ENCODE results near the gene DBX1.
"Not testable (repeated sequence)": the region's sequence is repeated elsewhere in the genome, so short reads cannot be mapped to it uniquely, and the experiment has no call there.

DBX1 gene

GRCh38 chr11:20201231-20201630 is 41.0 kb upstream of the DBX1 start:
- H3K4me3 ChIP-seq (replicated peaks; ENCODE audit: low read depth, low read length) = no peak overlapping the region
- no peak for TF ChIP-seq CTCF (IDR thresholded peaks at IDR 0.05; ENCODE audit: low read length, missing control alignments)
- DNase-seq (ENCODE audit: low read depth) = no peak

GRCh38 chr11:20200331-20200955 is 40.2 kb upstream of the DBX1 start:
- DNase-seq (ENCODE audit: low read depth); H3K4me3 ChIP-seq (replicated peaks; ENCODE audit: low read depth, low read length): not testable (repeated sequence)

- no peak for TF ChIP-seq CTCF (IDR thresholded peaks at IDR 0.05; ENCODE audit: low read length, missing control alignments)
- DNase-seq (ENCODE audit: low read depth) = no peak
- no peak overlapping the region for H3K4me3 ChIP-seq (replicated peaks; ENCODE audit: low read depth, low read length)
Measured at GRCh38 chr11:20197881-20198280, 37.6 kb upstream of the DBX1 start.

- TF ChIP-seq CTCF (IDR thresholded peaks at IDR 0.05; ENCODE audit: low read length, missing control alignments) = no peak
- H3K4me3 ChIP-seq (replicated peaks; ENCODE audit: low read depth, low read length) = no peak overlapping the region
- DNase-seq (ENCODE audit: low read depth) = no peak
Measured at GRCh38 chr11:20194470-20194869, 34.2 kb upstream of the DBX1 start.

- DNase-seq (ENCODE audit: low read depth) = no peak
- H3K4me3 ChIP-seq (replicated peaks; ENCODE audit: low read depth, low read length) = no peak overlapping the region
- no peak for TF ChIP-seq CTCF (IDR thresholded peaks at IDR 0.05; ENCODE audit: low read length, missing control alignments)
Measured at GRCh38 chr11:20193307-20193706, 33.0 kb upstream of the DBX1 start.

GRCh38 chr11:20192641-20193040 is 32.4 kb upstream of the DBX1 start:
- no peak for DNase-seq (ENCODE audit: low read depth)
- no peak overlapping the region for H3K4me3 ChIP-seq (replicated peaks; ENCODE audit: low read depth, low read length)
- TF ChIP-seq CTCF (IDR thresholded peaks at IDR 0.05; ENCODE audit: low read length, missing control alignments) = no peak

GRCh38 chr11:20192151-20192550 is 31.9 kb upstream of the DBX1 start:
- TF ChIP-seq CTCF (IDR thresholded peaks at IDR 0.05; ENCODE audit: low read length, missing control alignments) = no peak
- no peak overlapping the region for H3K4me3 ChIP-seq (replicated peaks; ENCODE audit: low read depth, low read length)
- no peak for DNase-seq (ENCODE audit: low read depth)

All from fibroblast of pulmonary artery (primary cell).